Heart left ventricle (tissue), 16 donors: Measurements from ENCODE around the gene CA7. TPM values are rescaled to one million over a fixed set of nuclear protein-coding genes. Genes with fewer than 3 reads are reported as not detected.

Experiments
- ATAC-seq, 4 donors: fragments of 200-7000 bp; cut with Tn5 transposase; one replicate each; pipeline ENCODE4 v1.9.1; 2020 to 2022; ENCODE audit warnings: moderate library complexity in 4 of 4, mild to moderate bottlenecking in 3 of 4, moderate number of reproducible peaks in 1 of 4
- DNase-seq, 5 donors: peaks; one replicate each; pipeline ENCODE4 v3.0.0-alpha.2; 2020
- H3K27ac ChIP-seq, 12 donors: fragments of 200-600 bp; sonication (generic) in 4 of 12; one replicate each; pipeline versions ENCODE4 v1.5.0 to v1.8.0; 2016 to 2022; ENCODE audit warnings: mild to moderate bottlenecking in 2 of 12
- H3K27me3 ChIP-seq, 9 donors: fragments of 200-600 bp; sonication (generic) in 2 of 9; one replicate each; pipeline versions ENCODE4 v1.5.1 to v1.8.0; 2016 to 2022; ENCODE audit warnings: mild to moderate bottlenecking in 3 of 9
- H3K36me3 ChIP-seq, 9 donors: fragments of 200-600 bp; sonication (generic) in 2 of 9; one replicate each; pipeline versions ENCODE4 v1.5.0 to v1.8.0; 2018 to 2022; ENCODE audit warnings: mild to moderate bottlenecking in 2 of 9
- H3K4me1 ChIP-seq, 12 donors: fragments of 200-600 bp; sonication (generic) in 4 of 12; one replicate each; pipeline versions ENCODE4 v1.5.0 to v1.8.0; 2016 to 2022; ENCODE audit warnings: mild to moderate bottlenecking in 3 of 12
- H3K4me3 ChIP-seq, 12 donors: fragments of 200-600 bp; sonication (generic) in 4 of 12; one replicate each; pipeline versions ENCODE4 v1.5.0 to v1.8.0; 2017 to 2022; ENCODE audit warnings: mild to moderate bottlenecking in 9 of 12, moderate library complexity in 4 of 12
- H3K9me3 ChIP-seq, 12 donors: fragments of 200-600 bp; sonication (generic) in 4 of 12; one replicate each; pipeline versions ENCODE4 v1.5.0 to v1.8.0; 2016 to 2022; ENCODE audit warnings: mild to moderate bottlenecking in 1 of 12
- CTCF ChIP-seq, 12 donors: fragments of 200-600 bp; sonication (generic) in 4 of 12; IDR thresholded peaks; one replicate each; pipeline versions ENCODE4 v1.5.0 to v1.8.0; 2018 to 2022; ENCODE audit warnings: antibody characterized with exemption in 12 of 12, mild to moderate bottlenecking in 5 of 12
- POLR2A ChIP-seq, 2 donors: fragments of 450-650 bp; IDR thresholded peaks; one replicate each; pipeline ENCODE4 v1.6.1; 2017; ENCODE audit warnings: antibody characterized with exemption in 2 of 2, mild to moderate bottlenecking in 2 of 2, moderate library complexity in 2 of 2
- WGBS, 4 donors: extraction: QIAGEN DNeasy Blood & Tissue Kit in 2 of 4; methylation state at CpG; one replicate each; pipeline versions ENCODE4 v1.1.5 to v1.1.7; 2013 to 2018; 5-methylcytosine and 5-hydroxymethylcytosine counted together
- intact Hi-C, 10 donors: fragments of 100-400 bp; cut with DNase I; formaldehyde crosslinking; loops; one replicate each; pipeline versions ENCODE4 v1.11.1 to v1.14.2; 2022
- polyA plus RNA-seq, 2 donors: library from polyadenylated mRNA; stranded (reverse); fragments of 200-250 nt; gene quantifications; one replicate each; pipeline ENCODE4 v1.2.3, GENCODE V29; 2013
- total RNA-seq, 9 donors: library from RNA; depleted of rRNA in 2 of 9; stranded (reverse); fragments of >200 nt in 2 of 9; fragmentation: NEBNext Ultra II Directional in 3 of 9; extraction: Animal tissue kit (Norgen Biotek cat#: 25700) in 3 of 9; gene quantifications; one replicate each; pipeline versions ENCODE4 v1.1.0 to v1.2.4, GENCODE V29; 2016 to 2023
- donor health status: ischemic (EF 13 %, LVEDD 7.1; RV severe dilation, severe dysfunction).
- donor health status: healthy with polysubstance abuse.
- donor health status: DM: no; HTN: yes; CAD: no.
- donor health status: DM: no; HTN: no; CAD: no.
- donor health status: ischemic (EF 25% LVEDD 6.9; RV normal size, moderate dysfunction).
- donor health status: ischemic (EF 25% LVEDD 5.7; RV mildly dilated, moderate dysfunction).
- donor health status: healthy.
- donor health status: DM: yes; HTN: yes; CAD: no.
- donor health status: ischemic (EF 35%, LVEDD 5.7; RV mildly dilated, moderate dysfunction).
- donor health status: nonischemic (EF 11% LVEDD 7.7; RV severe dilation, severe dysfunction).
- donor health status: DM: yes; HTN: yes; CAD: no.
- donor health status: PGD.
- donor health status: ischemic (EF 29% LVEDD 5.4; RV normal size, mild dysfunction).
- donor health status: nonischemic (EF 23%, LVEDD 6.1; RV moderate dilation, normal function).

Gene CA7
- total and polyA plus RNA-seq, 11 donors, result not detected

GRCh38 chr16:66898207-66898606, 54.0 kb downstream of the CA7 start:
- H3K4me1 ChIP-seq, result peaks cover 0 to 53% (median 35%) of the 10 kb centered on the region in 12 donors
- H3K9me3 ChIP-seq, result no peaks in the 10 kb centered on the region
- ATAC-seq, result no peak
- H3K27ac ChIP-seq, result peak overlapping the region in 9 of 12 donors; percentile 84 to 100 (median 96)
- intact Hi-C loops, result loop anchor here in 6 of 10 donors (5.0 to 10.0 kb wide), 5 partner anchors 34 to 257 kb away; partner anchors contain the start of genes B3GNT9 (in 4 of the 6), FBXL8 (in 4 of the 6), TRADD (in 4 of the 6) and CES2 (in 1 of the 6)
- DNase-seq, result peak in 3 of 5 donors; percentile 50 to 57 (median 57)
- TF ChIP-seq CTCF (IDR thresholded peaks at IDR 0.05) (no peak), POLR2A (IDR thresholded peaks at IDR 0.05) (no peak)
- no peaks in the 10 kb centered on the region for H3K36me3 ChIP-seq
- H3K27me3 ChIP-seq, result no peaks in the 10 kb centered on the region
- WGBS, 4 donors, result 62 to 63% (median 63%) methylated on average over 3 of the region's 3 CpGs
- no peak overlapping the region for H3K4me3 ChIP-seq

- intact Hi-C loops, result loop anchor here in 6 of 10 donors (5.0 to 10.0 kb wide), 5 partner anchors 33 to 256 kb away; partner anchors contain the start of genes B3GNT9 (in 4 of the 6), FBXL8 (in 4 of the 6), TRADD (in 4 of the 6) and CES2 (in 1 of the 6)
- DNase-seq (no peak), ATAC-seq (no peak)
- Histone ChIP-seq H3K9me3 (no peaks in the 10 kb centered on the region), H3K4me3 (no peak overlapping the region), H3K27me3 (no peaks in the 10 kb centered on the region), H3K36me3 (no peaks in the 10 kb centered on the region), H3K27ac (peak overlapping the region; percentile 78 to 100 (median 96)), H3K4me1 (peaks cover 0 to 60% (median 39%) of the 10 kb centered on the region in 12 donors)
- TF ChIP-seq POLR2A (IDR thresholded peaks at IDR 0.05), result no peak
- no peak for TF ChIP-seq CTCF (IDR thresholded peaks at IDR 0.05)
- 78 to 91% (median 84%) methylated on average over 2 of the region's 2 CpGs for WGBS, 4 donors
Measured at GRCh38 chr16:66898933-66899309, 54.7 kb downstream of the CA7 start.

- Histone ChIP-seq H3K27ac (peak overlapping the region; percentile 78 to 100 (median 96)), H3K4me3 (no peak overlapping the region), H3K4me1 (peaks cover 0 to 66% (median 41%) of the 10 kb centered on the region in 12 donors), H3K36me3 (no peaks in the 10 kb centered on the region), H3K27me3 (no peaks in the 10 kb centered on the region), H3K9me3 (no peaks in the 10 kb centered on the region)
- intact Hi-C loops, result loop anchor here in 6 of 10 donors (5.0 to 10.0 kb wide), 5 partner anchors 33 to 255 kb away; partner anchors contain the start of genes B3GNT9 (in 4 of the 6), FBXL8 (in 4 of the 6), TRADD (in 4 of the 6) and CES2 (in 1 of the 6)
- no peak for TF ChIP-seq CTCF (IDR thresholded peaks at IDR 0.05)
- TF ChIP-seq POLR2A (IDR thresholded peaks at IDR 0.05), result no peak
- WGBS, 4 donors, result 62 to 75% (median 72%) methylated on average over 6 of the region's 6 CpGs
- ATAC-seq (no peak), DNase-seq (peak in 1 of 5 donors; percentile 29)
Measured at GRCh38 chr16:66899310-66899944, 55.2 kb downstream of the CA7 start.
